Muscle layer of duodenum (tissue), 2 donors: ENCODE measurements around the gene CST3.

Source experiments
- H3K27ac ChIP-seq: one replicate; pipeline ENCODE4 v1.7.0; 2013; ENCODE audit warnings: mild to moderate bottlenecking, low read length
- H3K27me3 ChIP-seq: one replicate; pipeline ENCODE4 v1.7.0; 2013; ENCODE audit warnings: low read depth, mild to moderate bottlenecking, control low read depth, low read length
- H3K36me3 ChIP-seq, 2 donors: one replicate each; pipeline ENCODE4 v1.7.0; 2013; ENCODE audit warnings: low read length in 2 of 2, control low read depth in 1 of 2, mild to moderate bottlenecking in 1 of 2; ENCODE audit not compliant: insufficient read depth in 2 of 2, control insufficient read depth in 1 of 2
- H3K4me1 ChIP-seq, 2 donors: one replicate each; pipeline ENCODE4 v1.7.0; 2013; ENCODE audit warnings: low read length in 2 of 2, mild to moderate bottlenecking in 2 of 2, control low read depth in 1 of 2, moderate library complexity in 1 of 2; ENCODE audit not compliant: insufficient read depth in 2 of 2, control insufficient read depth in 1 of 2
- H3K4me3 ChIP-seq, 2 donors: one replicate each; pipeline ENCODE4 v1.7.0; 2013; ENCODE audit warnings: low read length in 2 of 2, low read depth in 1 of 2, mild to moderate bottlenecking in 1 of 2
- H3K9me3 ChIP-seq, 2 donors: one replicate each; pipeline ENCODE4 v1.7.0; 2013; ENCODE audit warnings: low read length in 2 of 2, control low read depth in 1 of 2, mild to moderate bottlenecking in 1 of 2; ENCODE audit not compliant: control insufficient read depth in 1 of 2
- donor health status: healthy.

CST3 gene

GRCh38 chr20:23608251-23608846 lies 29.4 kb downstream of the CST3 start:
- no peak overlapping the region for H3K4me3 ChIP-seq
- H3K4me1 ChIP-seq = peaks cover 4 to 26% of the 10 kb centered on the region in 2 donors
- no peaks in the 10 kb centered on the region for H3K9me3 ChIP-seq
- H3K27ac ChIP-seq = no peak overlapping the region
- H3K36me3 ChIP-seq = no peaks in the 10 kb centered on the region
- H3K27me3 ChIP-seq = no peaks in the 10 kb centered on the region

- Histone ChIP-seq H3K4me3 (no peak overlapping the region), H3K9me3 (no peaks in the 10 kb centered on the region), H3K27me3 (no peaks in the 10 kb centered on the region), H3K4me1 (peaks cover 3 to 19% of the 10 kb centered on the region in 2 donors), H3K36me3 (no peaks in the 10 kb centered on the region), H3K27ac (no peak overlapping the region)
These were observed 30.1 kb downstream of the CST3 start for GRCh38 chr20:23607497-23608245.

- no peaks in the 10 kb centered on the region for H3K27me3 ChIP-seq
- H3K4me1 ChIP-seq = peaks cover 0 to 12% of the 10 kb centered on the region in 2 donors
- H3K36me3 ChIP-seq = no peaks in the 10 kb centered on the region
- H3K27ac ChIP-seq = no peak overlapping the region
- no peaks in the 10 kb centered on the region for H3K9me3 ChIP-seq
- H3K4me3 ChIP-seq = no peak overlapping the region
These were observed 31.1 kb downstream of the CST3 start for GRCh38 chr20:23606652-23607049.

GRCh38 chr20:23605867-23606651 lies 31.7 kb downstream of the CST3 start, which contains the start of gene CST9:
TSS of gene CST9 (minus strand) at chr20:23605917. CDS start at chr20:23605864, 53 bp downstream.
- H3K4me3 ChIP-seq = no peak within 1 kb of the TSS
- H3K9me3 ChIP-seq = no peaks in the 10 kb centered on the region
- H3K36me3 ChIP-seq = no peaks in the 10 kb centered on the region
- H3K4me1 ChIP-seq = peaks cover 0 to 12% of the 10 kb centered on the region in 2 donors
- H3K27ac ChIP-seq = no peak within 1 kb of the TSS
- no peaks in the 10 kb centered on the region for H3K27me3 ChIP-seq

- Histone ChIP-seq H3K4me1 (peaks cover 0 to 12% of the 10 kb centered on the region in 2 donors), H3K27me3 (no peaks in the 10 kb centered on the region), H3K36me3 (no peaks in the 10 kb centered on the region), H3K9me3 (no peaks in the 10 kb centered on the region), H3K27ac (no peak overlapping the region), H3K4me3 (no peak overlapping the region)
These were observed 33.4 kb downstream of the CST3 start for GRCh38 chr20:23604306-23604705.

GRCh38 chr20:23603321-23603720 lies 34.4 kb downstream of the CST3 start:
- Histone ChIP-seq H3K4me1 (peaks cover 0 to 12% of the 10 kb centered on the region in 2 donors), H3K9me3 (no peaks in the 10 kb centered on the region), H3K4me3 (no peak overlapping the region), H3K36me3 (no peaks in the 10 kb centered on the region), H3K27me3 (no peaks in the 10 kb centered on the region), H3K27ac (no peak overlapping the region)

GRCh38 chr20:23602699-23603098 lies 35.1 kb downstream of the CST3 start:
- no peaks in the 10 kb centered on the region for H3K36me3 ChIP-seq
- no peaks in the 10 kb centered on the region for H3K27me3 ChIP-seq
- no peak overlapping the region for H3K4me3 ChIP-seq
- H3K9me3 ChIP-seq = no peaks in the 10 kb centered on the region
- H3K27ac ChIP-seq = no peak overlapping the region
- H3K4me1 ChIP-seq = peaks cover 0 to 12% of the 10 kb centered on the region in 2 donors

GRCh38 chr20:23602241-23602640 lies 35.5 kb downstream of the CST3 start:
- H3K4me1 ChIP-seq = peaks cover 0 to 10% of the 10 kb centered on the region in 2 donors
- no peak overlapping the region for H3K4me3 ChIP-seq
- no peaks in the 10 kb centered on the region for H3K9me3 ChIP-seq

GRCh38 chr20:23601715-23602114 lies 36.0 kb downstream of the CST3 start:
- Histone ChIP-seq H3K27ac (no peak overlapping the region), H3K4me1 (peaks cover 0 to 5% of the 10 kb centered on the region in 2 donors), H3K4me3 (no peak overlapping the region), H3K9me3 (no peaks in the 10 kb centered on the region), H3K27me3 (no peaks in the 10 kb centered on the region), H3K36me3 (no peaks in the 10 kb centered on the region)

More at GRCh38 chr20:23602241-23602640, 35.5 kb downstream of the CST3 start:
- no peaks in the 10 kb centered on the region for H3K27me3 ChIP-seq
- no peaks in the 10 kb centered on the region for H3K36me3 ChIP-seq
- no peak overlapping the region for H3K27ac ChIP-seq

- Histone ChIP-seq H3K4me1 (no peaks in the 10 kb centered on the region), H3K36me3 (no peaks in the 10 kb centered on the region), H3K27ac (no peak overlapping the region), H3K4me3 (no peak overlapping the region), H3K9me3 (no peaks in the 10 kb centered on the region), H3K27me3 (no peaks in the 10 kb centered on the region)
These were observed 39.3 kb downstream of the CST3 start for GRCh38 chr20:23598481-23598880.

GRCh38 chr20:23596579-23597250 lies 41.0 kb downstream of the CST3 start:
- Histone ChIP-seq H3K27me3 (no peaks in the 10 kb centered on the region), H3K4me3 (no peak overlapping the region), H3K9me3 (no peaks in the 10 kb centered on the region), H3K4me1 (no peaks in the 10 kb centered on the region), H3K27ac (no peak overlapping the region), H3K36me3 (no peaks in the 10 kb centered on the region)
